Gastrocnemius medialis (tissue), 4 donors: ENCODE measurements around the gene WDR86.

Experiments used
- POLR2A ChIP-seq, 2 donors: fragments of 450-650 bp; IDR thresholded peaks; one replicate each; pipeline ENCODE4 v1.6.1; 2017; ENCODE audit warnings: antibody characterized with exemption in 2 of 2, mild to moderate bottlenecking in 2 of 2, moderate library complexity in 2 of 2
- TF ChIP-seq, protein P1 (sequence below), 5 experiments: fragments of 450-650 bp in 3 of 5; fragments of 200-600 bp in 2 of 5; sonication (generic) in 2 of 5; IDR thresholded peaks in 4 of 5; conservative IDR thresholded peaks in 1 of 5; 1 replicate in 4 of 5; 2 replicates in 1 of 5; pipeline ENCODE4 v1.5.1; 2016 to 2019; ENCODE audit warnings: antibody characterized with exemption in 5 of 5, mild to moderate bottlenecking in 3 of 5, moderate library complexity in 3 of 5

GRCh38 chr7:151337346-151337745, 72.5 kb downstream of the WDR86 start:
- TF ChIP-seq POLR2A (IDR thresholded peaks at IDR 0.05) = no peak
- TF ChIP-seq, protein P1, sequence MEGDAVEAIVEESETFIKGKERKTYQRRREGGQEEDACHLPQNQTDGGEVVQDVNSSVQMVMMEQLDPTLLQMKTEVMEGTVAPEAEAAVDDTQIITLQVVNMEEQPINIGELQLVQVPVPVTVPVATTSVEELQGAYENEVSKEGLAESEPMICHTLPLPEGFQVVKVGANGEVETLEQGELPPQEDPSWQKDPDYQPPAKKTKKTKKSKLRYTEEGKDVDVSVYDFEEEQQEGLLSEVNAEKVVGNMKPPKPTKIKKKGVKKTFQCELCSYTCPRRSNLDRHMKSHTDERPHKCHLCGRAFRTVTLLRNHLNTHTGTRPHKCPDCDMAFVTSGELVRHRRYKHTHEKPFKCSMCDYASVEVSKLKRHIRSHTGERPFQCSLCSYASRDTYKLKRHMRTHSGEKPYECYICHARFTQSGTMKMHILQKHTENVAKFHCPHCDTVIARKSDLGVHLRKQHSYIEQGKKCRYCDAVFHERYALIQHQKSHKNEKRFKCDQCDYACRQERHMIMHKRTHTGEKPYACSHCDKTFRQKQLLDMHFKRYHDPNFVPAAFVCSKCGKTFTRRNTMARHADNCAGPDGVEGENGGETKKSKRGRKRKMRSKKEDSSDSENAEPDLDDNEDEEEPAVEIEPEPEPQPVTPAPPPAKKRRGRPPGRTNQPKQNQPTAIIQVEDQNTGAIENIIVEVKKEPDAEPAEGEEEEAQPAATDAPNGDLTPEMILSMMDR (IDR thresholded peaks at IDR 0.05 in 4 of 5, conservative IDR thresholded peaks at IDR 0.05 in 1 of 5) = no peak
